Left renal cortex interstitium (tissue), 4 donors: Measurements from ENCODE around the gene ALDH2. TPM values are rescaled to one million over a fixed set of nuclear protein-coding genes. Genes with fewer than 3 reads are reported as not detected.
"Not testable (repeated sequence)": the region's sequence is repeated elsewhere in the genome, so short reads cannot be mapped to it uniquely, and the experiment has no call there.

Experiments used
- DNase-seq, 4 donors: peaks; one replicate each; pipeline ENCODE4 v3.0.0-alpha.2; 2013; ENCODE audit warnings: low read depth in 4 of 4, low spot score in 2 of 4, missing footprints in 1 of 4
- polyA plus RNA-seq, 4 donors: library from polyadenylated mRNA; unstranded; fragments of 120-200 nt; gene quantifications; one replicate each; pipeline ENCODE4 v1.2.1, GENCODE V29; 2013; ENCODE audit not compliant: insufficient read length in 4 of 4

ALDH2 gene
- polyA plus RNA-seq, 4 donors, result 88.3 to 123 (median 98.1) TPM

GRCh38 chr12:111820828-111821227, 54.1 kb downstream of the ALDH2 start:
- DNase-seq, result not testable (repeated sequence)

DNA sequence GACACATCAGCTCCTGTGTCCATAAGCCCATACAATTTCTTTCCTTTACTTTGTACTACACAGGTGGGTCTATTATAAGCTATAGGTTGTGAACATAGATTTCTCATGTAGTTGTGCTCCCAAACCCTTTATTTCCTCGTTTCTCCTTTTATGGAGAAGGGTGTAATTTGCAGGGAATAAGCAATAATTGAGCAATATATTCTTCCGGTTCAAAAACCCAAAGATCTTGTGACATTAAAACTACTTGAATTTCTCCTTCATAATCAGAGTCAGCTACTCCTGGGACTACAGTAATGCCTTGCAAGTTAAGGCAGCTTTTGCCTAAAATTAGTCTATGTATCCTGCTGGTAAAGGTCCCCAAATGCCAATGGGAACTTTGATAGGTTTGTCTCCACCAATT, 56.2 kb downstream of the ALDH2 start:
- no peak for DNase-seq

DNA sequence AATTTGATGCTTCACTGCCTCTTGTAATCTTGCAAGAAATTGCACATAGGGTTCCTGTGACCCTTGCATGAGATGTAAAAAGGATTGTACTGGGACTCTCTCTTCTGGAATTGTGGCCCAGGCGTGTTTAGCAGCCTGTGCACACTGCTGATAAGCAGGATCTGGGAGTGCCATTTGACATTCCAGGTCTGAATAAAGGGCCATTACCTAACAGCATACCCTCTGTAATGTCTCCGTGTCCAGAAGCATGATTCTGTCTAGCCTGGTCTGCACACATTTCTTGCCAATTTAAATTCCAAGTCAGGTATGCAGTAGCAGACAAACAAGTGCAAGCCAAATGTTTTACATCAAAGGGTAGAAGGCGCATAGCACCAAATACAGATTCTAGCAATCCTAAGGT, 57.2 kb downstream of the ALDH2 start:
- DNase-seq, result no peak

GRCh38 chr12:111824312-111824711, 57.6 kb downstream of the ALDH2 start:
- not testable (repeated sequence) for DNase-seq

DNA sequence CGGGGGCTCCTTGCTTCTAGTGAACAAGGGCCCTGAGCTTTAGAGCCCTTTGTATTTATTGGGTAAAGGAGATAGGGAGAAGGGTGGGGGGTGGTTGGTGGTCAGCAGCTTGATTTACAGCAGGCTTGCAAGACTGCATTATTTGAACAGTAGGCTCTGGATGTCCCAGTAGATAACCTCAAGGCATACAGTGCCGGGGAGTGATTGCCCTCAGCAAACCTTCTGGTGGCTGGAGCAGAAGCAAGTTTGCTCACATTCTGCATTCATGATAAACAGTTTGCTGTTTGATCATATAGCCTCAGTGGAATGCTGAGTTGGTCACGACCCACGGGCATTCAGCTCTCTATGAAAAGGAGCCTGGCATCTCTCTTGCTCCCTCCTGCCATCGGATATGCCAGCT, 58.8 kb downstream of the ALDH2 start:
- no peak for DNase-seq

DNA sequence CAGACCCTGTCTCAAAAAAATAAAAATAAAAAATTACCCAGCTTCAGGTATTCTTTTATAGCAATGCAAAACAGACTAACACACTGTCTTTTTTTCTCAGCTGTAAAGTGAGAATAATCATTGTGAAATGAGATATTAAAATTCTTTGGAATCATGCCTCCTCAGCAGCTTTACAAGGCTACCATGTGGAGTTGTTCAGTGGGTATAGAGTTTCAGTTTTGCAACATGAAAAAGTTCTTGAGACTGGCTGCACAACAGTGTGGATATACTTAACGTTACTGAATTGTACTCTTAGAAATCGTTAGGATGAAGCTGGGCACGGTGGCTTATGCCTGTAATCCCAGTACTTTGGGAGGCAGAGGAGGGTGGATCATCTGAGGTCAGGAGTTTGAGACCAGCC, 59.6 kb downstream of the ALDH2 start:
- DNase-seq, result no peak

- no peak for DNase-seq
Observed at GRCh38 chr12:111826992-111827391, 60.3 kb downstream of the ALDH2 start.

DNA sequence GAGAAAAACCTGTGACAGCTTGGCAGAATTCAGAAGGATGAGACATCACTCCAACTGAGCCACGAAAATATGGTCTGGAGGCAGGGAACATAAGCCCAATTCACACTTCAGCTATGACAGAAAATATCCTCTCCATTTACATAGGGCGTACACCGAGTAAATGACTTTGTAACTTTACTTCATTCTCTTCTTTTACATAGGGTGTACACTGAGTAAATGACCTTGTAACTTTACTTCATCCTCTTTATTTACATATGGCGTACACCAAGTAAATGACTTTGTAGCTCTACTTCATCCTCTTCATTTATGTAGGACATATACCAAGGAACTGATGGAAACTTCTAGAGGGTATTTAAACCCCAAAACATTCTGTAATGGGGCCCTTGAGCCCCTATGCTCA, 61.2 kb downstream of the ALDH2 start:
- no peak for DNase-seq

GRCh38 chr12:111828338-111828979, 61.7 kb downstream of the ALDH2 start:
- no peak for DNase-seq

- not testable (repeated sequence) for DNase-seq
Observed at GRCh38 chr12:111829635-111830034, 62.9 kb downstream of the ALDH2 start.

- not testable (repeated sequence) for DNase-seq
Observed at GRCh38 chr12:111834740-111835386, 68.1 kb downstream of the ALDH2 start.

- DNase-seq, result not testable (repeated sequence)
Observed at GRCh38 chr12:111835531-111836181, 68.9 kb downstream of the ALDH2 start.

DNA sequence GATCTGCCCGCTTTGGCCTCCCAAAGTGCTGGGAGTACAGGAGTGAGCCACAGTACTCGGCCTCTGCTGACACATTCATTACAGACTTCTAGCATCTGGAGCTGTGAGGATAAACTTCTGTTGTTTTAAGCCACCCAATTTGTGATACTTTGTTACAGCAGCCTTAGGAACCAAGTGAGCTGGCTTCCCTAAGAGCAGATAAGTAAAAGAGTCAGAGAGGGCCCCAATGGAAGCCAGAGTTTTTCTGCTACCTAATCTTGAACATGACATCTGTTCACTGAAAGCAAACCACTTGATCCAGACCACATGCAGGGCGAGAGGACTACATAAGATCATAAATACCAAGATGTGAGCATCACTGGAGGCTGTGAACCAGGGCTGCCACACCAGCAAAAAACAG, 71.6 kb downstream of the ALDH2 start:
- DNase-seq, result no peak

DNA sequence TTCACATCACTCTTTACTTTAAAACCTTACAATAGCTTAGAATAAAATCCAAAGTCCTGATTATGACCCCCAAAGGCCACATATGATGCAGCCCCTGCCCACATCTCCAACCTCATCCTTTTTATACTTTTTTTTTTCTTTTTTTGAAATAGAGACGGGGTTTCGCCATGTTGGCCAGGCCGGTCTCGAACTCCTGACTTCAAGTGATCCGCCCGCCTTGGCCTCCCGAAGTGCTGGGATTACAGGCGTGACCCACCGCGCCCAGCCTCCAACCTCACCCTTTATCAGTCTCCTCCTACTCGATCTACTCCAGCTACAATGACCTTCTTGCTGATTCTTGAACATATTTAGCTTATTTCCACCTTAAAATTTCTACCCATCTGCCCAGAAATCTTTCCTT, 74.1 kb downstream of the ALDH2 start:
- no peak for DNase-seq

GRCh38 chr12:111841236-111841749, 74.6 kb downstream of the ALDH2 start:
- DNase-seq, result peak in 3 of 4 donors; percentile 10 to 23 (median 14)

- DNase-seq, result peak; percentile 90 to 92 (median 90)
Observed at GRCh38 chr12:111841750-111842555, 75.2 kb downstream of the ALDH2 start, which contains the start of gene MAPKAPK5. Gene MAPKAPK5 (plus strand): TSS chr12:111842228. CDS start chr12:111842734, 506 bp downstream.

GRCh38 chr12:111842556-111843396, 76.0 kb downstream of the ALDH2 start:
- peak in 2 of 4 donors; percentile 7 to 13 for DNase-seq

DNA sequence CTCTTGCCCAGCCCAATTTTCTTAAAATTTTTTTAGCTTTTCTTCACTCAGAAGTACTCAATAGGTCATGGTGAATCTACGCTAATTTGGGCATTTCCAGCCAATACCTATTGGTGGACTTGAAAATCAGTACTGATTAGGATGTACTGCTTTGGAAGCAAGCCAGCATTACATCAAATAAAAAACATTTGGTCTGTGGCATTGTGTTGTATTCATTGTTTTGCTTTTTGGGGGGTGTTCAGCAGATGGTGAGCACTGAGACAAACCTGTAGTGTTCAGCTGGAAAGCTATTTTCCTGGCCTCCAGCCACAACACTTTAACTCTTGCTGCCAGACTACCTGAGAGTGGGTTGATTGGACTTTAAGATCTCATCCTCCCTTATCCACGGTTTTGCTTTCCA, 79.3 kb downstream of the ALDH2 start:
- no peak for DNase-seq

- DNase-seq, result no peak
Observed at GRCh38 chr12:111850526-111850925, 83.8 kb downstream of the ALDH2 start.

DNA sequence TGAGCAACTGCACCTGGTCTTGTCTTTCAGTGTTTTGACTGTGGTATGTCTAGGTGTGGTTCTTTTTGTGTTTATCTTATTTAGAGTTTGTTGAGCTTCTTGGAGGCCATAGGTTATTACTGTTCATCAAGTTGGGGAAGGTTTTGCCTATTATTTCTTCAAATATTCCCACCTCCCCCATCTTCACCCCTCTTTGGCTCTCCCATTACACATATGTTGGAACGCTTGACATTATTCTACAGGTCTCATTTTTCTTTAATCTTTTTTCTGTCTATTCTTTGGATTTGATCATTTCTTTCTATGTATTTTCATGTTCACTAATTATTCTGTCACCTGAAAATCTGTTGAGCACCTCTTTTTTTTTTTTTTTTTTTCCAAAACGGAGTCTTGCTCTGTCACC, 91.5 kb downstream of the ALDH2 start:
- no peak for DNase-seq
